ENCODE measurements around the gene TMEM238L.

GRCh38 chr17:10797476-10798328 is 6.2 kb downstream of the TMEM238L start:
- TF ChIP-seq POLR2A (IDR thresholded peaks at IDR 0.05; ENCODE audit: low read depth, low read length) (no peak), PAX5 (IDR thresholded peaks at IDR 0.05; ENCODE audit: insufficient read depth, low read length, severe bottlenecking) (no peak), POLR2AphosphoS5 (IDR thresholded peaks at IDR 0.05; ENCODE audit: low read depth, low read length) (no peak), TAF1 (IDR thresholded peaks at IDR 0.05; ENCODE audit: low read depth, low read length) (no peak)

Data from GM12891 (cell line).